ENCODE data around the gene CAMK1D.
"Not testable (repeated sequence)": the region's sequence is repeated elsewhere in the genome, so short reads cannot be mapped to it uniquely, and the experiment has no call there.

The CAMK1D gene

DNA sequence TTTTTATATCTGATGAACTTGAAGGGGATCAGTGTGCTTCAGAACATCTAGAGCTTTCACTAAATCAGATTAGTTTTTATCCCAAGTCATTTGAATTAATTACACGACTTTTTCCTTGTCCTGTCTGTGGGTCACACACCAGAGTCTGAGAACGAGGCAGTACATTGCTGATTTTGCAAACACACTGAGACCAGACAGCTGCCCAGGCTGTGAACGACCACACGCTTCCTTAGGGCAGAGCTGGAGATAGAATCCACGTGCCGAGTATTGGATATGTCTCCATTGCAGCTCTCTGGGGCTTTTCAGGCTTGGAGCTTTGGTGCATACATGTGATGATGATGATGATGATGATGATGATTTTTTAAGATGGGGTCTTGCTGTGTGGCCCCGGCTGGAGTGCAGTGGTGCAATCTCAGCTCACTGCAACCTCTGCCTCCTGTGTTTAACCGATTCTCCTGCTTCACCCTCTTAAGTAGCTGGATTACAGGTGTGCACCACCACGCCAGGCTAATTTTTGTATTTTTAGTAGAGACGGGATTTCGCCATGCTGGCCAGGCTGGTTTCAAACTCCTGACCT, 81.1 kb downstream of the CAMK1D start:
- no peak for DNase-seq (ENCODE audit: low spot score)

DNA sequence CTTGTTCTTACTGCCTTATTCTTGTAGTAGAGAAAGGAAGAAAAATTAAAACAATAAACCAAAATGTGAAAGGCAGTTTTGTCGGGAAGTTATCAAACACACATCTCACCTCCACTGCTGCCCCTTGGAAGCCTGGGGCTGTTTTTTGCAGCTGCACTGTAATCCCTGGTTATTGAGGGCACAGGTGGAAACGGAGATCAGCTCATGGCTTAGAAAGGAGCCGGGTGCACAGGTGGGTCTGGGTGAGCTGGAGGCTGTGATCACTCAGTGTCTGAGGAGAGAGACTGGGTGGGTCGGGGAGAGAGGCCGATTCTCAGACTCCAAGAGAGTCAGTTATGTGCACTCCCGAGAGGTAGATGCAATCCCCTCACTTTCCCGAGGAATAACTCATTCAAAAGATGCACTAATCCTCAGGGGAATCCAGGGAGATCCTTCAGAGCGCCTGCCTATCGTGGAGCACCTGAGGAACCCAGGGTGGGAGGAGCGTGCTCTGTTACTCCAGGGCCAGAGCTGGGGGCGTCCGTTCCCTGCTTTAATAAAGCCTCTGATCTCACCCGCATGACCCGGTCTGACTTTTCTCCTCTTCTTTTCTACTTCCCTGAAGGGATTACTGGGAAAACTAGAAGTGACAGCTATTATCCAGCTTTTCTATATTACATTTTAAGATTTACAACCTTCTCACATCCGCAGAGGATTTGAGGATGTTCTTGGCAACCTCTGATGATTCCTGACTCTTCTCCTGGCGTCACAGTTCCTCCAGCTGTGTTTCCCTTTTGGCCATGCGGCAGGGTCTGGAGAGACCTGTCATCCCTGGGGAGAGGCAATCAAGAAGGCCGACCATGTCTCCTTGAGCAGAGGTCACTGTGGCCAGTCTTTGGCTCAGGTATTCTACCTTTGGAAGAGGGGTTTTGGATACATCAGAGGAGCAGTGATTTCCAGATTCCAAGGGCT, 82.1 kb downstream of the CAMK1D start:
- no peak for DNase-seq (ENCODE audit: low spot score)

DNA sequence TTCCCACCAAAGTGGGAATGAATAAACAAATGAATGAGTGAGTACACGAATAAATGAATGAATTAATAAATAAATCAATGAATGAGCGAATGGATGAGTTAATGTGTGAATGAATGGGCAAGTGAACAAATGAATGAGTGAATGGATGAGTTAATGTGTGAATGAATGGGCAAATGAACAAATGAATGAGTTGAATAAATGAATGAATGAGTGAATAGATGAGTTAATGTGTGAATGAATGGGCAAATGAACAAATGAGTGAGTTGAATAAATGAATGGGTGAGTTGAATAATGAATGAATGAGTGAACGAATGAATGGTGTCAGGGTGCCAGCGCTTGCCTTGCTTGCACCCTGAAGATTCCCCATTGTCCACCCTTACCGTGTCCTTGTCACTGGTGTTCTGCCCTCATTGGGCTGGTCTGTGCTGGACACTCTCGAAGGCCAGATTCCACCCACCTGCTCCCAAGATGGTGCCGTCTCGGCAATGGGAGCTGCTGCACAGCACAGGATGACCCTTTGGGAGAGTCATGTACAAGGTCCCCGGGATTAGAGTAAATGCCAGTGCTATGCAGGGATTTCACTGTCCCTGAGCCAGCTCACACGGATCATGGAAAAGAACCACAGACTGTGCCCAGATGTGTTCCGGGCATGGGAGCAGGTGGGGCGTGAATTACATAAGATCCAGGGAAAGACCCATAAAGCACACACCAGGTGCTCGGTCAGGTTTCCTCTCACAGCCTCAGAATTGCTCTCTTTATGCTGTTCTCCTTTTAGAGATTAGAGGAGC, 83.2 kb downstream of the CAMK1D start:
- DNase-seq (ENCODE audit: low spot score), result no peak

DNA sequence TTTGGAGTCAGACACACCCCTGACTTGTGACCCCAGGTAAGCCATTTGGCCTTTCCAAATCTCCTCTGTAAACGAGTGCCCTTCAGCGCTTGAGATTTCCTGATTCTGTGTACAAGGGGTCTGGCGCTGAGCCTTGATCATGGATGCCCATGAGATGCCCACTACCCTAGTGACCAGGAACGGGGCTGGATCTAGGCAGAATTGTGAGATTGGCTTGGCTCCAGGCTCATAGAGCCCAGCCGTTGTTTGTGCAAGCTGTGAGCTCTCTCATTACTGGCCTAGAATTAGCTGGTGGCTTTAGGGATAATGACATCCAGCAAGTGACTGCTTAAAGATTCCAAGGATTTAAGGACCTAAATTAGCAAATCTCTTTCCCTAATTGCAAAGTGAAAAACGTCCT, 84.9 kb downstream of the CAMK1D start:
- peak; percentile 52 for DNase-seq (ENCODE audit: low spot score)

DNA sequence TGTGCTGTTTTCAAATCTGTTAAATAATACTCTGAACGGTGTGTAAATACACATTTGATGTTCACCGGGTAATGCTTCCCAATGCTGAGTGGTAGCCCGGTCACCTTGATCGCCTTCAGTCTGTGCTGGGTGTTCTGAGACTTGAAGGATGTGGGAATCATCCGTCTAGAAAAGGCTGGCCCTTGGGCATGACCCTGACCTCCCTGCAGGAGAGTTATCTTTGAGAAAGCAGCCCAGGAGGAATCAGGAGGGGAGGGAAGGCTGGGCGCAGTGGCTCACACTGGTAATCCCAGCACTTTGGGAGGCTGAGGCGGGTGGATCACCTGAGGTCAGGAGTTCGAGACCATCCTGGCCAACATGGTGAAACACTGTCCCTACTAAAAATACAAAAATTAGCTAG, 85.3 kb downstream of the CAMK1D start:
- DNase-seq (ENCODE audit: low spot score), result not testable (repeated sequence)

DNA sequence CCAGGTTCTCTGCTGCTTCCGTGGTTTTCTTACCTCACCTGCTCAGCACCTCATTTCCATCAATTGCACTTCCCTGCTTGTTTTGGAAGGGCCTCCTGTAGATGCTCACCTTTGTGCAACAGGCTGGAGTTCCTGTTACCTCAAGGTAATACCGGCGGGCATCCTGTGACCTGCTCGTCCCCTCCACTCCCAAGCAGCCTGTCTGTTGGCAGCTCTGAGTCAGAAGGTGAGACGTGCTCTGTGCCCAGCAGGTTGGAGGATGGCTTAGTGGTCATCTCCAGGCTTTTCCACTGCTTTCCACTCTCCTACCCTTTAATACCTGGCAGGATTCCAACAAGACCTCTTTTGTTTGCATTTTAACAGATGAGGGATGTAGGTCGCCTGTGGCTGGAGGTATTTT, 86.0 kb downstream of the CAMK1D start:
- no peak for DNase-seq (ENCODE audit: low spot score)

DNA sequence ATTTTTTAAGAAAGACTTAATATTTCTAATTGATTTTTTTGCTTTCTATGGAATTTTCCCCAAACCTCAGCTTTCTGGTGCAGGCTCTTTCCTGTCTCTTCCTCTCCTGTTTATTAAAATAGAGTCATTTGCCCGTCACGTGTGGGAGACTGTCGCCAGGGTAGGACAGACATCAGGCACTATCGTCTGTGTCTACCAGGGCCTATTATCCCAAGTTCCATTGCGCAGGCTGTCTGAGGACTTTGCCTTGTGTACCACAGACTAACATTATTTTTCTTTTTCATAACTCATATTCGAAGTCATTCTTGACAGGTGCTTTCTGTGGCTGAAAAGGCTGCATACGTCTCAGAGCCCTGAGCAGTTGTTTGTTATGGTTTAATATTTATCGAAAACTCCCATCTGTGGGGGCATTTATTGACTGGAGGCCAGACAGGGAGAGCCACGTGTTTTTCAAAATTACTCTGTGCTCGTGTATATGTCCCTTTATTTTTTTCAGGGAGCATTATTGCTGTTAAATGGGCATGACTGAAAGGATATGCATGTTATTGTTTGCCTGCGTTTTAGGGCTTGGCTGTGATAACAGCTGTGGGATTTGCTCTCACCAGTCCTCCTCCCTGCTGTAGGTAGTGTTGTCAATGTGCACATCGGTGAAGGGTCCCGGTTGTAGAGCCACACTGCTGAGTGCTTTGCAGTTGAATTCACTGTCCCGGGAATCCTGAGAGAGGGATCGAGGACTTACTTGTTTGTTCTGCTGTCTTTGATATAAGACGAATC, 89.8 kb downstream of the CAMK1D start:
- no peak for DNase-seq (ENCODE audit: low spot score)

DNA sequence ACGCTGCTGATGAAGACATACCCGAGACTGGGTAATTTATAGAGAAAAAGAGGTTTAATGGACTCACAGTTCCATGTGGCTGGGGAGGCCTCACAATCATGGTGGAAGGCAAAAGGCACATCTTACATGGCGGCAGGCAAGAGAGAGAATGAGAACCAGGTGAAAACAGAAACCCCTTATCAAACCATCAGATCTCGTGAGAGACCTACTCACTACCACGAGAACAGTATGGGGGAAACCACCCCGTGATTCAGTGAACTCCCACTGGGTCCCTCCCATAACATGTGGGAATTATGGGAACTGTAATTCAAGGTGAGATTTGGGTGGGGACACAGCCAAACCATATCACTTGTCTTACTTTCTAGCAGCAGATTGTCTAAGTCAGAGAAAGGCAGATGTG, 90.4 kb downstream of the CAMK1D start:
- DNase-seq (ENCODE audit: low spot score), result not testable (repeated sequence)

DNA sequence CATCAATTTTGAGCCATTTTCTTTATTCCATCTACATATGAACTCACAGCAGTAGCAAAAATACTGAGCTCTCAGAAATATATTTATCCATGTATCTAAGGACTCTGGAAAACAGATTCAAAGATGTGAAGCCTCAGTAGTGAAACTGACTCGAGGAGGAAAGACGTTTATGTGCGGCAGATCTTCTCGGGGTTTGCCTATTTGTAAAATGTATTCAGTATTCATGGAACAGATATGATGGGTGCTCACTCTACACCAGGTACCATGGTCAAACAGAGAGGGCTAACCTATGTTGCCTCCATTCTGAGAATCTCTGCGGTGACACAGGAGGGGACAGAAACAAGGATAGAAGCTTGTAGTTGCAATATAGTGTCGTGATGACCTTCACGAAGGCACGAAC, 93.7 kb downstream of the CAMK1D start:
- no peak for DNase-seq (ENCODE audit: low spot score)

DNA sequence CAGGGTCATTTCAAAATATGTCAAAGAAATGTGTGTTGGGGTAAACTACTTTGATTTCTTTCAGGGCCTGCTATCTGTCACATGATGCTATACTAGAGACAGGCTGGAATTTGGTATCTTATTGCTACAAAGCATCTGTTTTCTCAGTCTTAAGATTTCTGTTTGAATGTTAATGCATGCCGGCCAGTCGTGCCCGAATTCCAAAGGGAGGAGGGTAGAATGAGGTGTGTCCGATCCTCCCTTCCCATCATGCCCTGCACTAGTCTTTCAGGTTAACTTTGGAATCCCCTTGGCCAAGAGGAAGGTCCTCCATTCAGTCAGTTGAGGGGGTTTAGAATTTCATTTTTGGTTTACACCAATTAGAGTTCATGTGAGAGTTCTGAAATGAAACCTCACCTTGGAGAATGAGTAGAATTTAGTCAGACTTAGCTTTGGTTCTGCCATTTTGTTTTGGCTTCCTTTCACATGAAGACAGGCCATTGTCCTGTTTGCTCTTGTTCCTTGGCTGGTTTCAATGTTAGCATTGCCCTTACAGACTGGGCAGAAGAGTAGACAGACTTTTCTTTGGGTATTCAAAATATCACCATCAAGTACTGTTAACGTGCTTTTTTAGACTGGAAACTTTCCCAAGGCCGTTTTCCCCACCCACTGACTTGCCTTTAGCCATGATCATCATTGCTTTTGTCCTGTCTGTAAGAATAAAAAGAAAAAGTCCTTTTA, 95.8 kb downstream of the CAMK1D start:
- DNase-seq (ENCODE audit: low spot score), result no peak

DNA sequence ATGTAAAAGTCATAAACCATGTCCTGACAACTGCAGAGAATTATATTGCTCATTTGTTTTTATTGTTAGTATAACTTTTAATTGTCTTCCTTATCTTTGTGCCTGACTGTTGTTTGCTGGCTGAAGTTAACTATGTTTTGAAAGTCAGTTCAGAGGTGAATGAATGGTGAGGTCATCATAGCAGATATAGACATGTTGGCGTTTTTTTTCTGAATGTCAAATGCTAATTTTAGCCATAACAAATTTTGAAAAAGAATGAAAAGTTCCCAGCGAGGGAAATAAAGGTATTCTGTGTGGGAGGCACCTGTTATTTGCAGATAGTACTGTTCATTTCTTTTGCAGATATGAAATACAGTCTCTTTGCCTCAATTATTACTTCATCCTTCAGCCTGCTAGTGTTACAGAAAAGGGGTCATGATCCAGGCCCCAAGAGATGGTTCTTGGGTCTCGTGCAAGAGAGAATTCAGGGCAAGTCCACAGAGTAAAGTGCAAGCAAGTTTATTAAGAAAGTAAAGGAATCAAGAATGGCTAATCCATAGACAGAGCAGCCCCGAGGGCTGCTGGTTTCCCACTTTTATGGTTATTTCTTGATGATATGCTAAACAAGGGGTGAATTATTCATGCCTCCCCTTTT, 96.5 kb downstream of the CAMK1D start:
- no peak for DNase-seq (ENCODE audit: low spot score)

DNA sequence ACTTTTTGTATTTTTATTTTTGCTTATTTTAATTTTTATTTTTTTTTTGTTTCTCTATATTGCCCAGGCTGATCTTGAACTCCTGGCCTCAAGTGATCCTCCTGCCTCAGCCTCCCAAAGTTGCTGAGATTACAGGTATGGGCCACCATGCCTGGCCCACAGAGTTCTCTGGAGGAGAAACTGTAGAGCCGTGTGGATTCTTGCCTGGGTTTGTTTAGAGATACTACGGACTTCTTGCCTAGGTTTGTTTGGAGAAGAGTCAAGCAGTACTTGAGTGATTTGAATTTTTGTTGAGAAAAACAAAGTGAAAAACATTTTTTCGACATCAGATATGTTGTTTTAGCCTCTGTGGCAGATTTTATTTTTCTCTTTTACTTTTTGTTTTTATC, 99.0 kb downstream of the CAMK1D start:
- no peak for DNase-seq (ENCODE audit: low spot score)

DNA sequence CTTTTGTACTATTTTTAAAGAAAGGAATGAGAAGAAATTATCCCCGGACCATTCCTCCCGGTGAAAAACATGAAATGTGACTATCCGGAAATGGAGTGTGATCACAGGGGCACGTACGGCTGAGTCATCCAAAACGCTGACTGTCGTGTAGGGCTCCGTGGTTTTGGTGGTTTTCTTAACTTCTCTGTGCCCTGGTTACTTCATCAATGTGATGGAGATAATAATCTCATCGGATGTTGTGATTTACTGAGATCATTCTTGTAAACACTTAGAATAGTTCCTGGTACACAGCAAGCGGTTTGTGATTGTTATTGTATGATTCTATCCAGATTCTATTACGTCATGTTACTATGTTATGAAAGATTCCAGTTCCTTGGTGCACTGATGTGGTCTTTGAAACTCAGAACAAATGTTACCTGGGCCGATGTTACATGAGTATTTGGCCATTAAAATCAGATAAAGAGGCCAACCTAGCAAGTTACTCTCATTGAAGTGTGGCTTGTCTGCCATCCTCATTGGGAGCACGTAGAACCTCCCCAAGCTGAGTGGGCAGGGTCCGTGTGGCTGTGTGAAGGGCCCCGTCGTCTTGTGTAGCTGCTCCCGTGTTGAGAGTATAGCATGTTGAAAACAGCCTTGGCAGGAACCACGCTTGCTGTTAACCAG, 99.5 kb downstream of the CAMK1D start:
- DNase-seq (ENCODE audit: low spot score), result no peak

DNA sequence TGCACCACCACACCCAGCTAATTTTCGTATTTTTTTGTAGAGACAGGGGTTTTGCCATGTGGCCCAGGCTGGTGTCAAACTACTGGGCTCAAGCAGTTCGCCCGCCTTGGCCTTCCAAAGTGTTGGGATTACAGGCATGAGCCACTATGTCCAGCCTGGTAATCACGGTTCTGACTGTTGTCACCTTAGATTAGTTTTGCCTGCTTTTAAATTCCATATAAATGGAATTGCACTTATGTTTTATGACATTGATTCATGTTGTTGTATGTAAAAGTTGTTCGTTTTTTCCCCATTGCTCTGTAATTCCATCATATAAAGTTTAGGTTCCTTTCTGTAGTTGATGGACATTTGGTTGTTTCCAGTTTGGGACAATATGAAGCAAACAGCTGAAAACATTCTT, 106.0 kb downstream of the CAMK1D start:
- no peak for DNase-seq (ENCODE audit: low spot score)

DNA sequence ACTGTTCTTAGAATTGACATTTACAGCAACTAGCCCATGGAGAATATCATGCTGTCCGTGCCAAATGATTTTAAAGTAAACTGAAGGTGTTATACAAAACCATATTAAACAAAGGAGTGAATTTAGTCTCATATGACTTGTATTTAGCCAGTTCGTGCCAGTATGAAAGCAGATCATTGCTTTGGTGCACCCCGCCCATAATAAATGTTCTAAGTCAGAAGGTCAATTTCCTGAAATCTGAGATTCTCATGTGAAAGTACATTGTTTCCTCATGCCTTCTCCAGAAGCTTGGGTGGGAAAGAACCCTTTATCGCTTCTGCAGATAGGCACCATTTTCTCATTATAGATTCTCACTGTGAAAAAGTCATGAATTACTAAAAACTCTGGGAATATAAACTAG, 106.4 kb downstream of the CAMK1D start:
- no peak for DNase-seq (ENCODE audit: low spot score)

DNA sequence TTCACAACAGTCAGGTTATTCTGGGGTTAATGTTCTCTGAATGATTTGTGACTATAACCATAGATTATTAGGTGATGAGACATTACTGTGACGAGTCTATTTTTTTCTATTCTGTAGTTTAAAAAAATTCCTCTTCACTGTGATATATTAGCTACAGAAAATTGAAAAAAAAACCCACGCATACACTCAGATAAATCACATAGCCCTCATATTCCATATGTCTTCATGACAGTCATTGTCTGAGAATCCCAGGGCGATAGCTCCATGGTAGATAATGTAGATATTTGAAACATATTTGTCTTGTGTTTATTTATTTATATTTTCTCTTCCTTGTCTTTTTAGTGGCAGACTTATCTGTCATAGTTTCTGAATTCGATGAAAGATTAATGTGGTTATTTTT, 110.0 kb downstream of the CAMK1D start:
- DNase-seq (ENCODE audit: low spot score), result no peak

DNA sequence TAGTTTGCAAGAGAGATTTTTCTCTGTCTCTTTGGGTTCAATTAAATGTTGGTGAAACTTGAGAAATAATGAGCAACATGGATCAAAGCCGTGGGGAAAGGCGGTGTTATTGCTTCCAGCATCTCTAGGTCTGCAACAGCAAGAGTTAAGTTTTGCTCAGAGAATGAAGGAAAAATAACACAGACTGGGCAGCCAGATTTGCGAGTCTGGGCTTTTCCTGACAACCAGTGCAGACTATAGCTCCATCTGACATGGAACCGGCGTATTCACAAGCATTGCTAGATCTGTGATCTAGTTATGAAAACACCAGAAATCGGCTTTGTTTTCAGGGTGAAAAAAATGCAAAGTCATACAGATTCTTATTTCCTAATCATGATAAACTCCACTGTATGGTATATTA, 110.4 kb downstream of the CAMK1D start:
- DNase-seq (ENCODE audit: low spot score), result no peak

DNA sequence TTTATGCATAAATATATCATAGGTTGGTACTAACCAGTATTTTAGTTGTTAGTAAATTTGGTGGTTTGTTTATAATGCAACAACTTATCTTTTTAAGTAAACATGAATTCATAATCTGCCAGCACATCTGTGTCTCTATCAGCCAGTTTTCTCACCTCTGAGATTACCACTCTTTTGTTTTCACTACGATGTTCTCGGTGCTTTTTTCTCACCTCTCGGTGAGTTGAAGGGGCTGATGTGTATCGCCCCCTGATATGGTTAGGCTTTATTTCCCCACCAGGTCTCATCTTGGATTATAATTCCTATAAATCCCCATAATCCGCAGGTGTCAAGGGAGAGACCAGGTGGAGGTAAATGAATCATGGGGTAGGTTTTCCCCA, 114.1 kb downstream of the CAMK1D start:
- no peak for DNase-seq (ENCODE audit: low spot score)

DNA sequence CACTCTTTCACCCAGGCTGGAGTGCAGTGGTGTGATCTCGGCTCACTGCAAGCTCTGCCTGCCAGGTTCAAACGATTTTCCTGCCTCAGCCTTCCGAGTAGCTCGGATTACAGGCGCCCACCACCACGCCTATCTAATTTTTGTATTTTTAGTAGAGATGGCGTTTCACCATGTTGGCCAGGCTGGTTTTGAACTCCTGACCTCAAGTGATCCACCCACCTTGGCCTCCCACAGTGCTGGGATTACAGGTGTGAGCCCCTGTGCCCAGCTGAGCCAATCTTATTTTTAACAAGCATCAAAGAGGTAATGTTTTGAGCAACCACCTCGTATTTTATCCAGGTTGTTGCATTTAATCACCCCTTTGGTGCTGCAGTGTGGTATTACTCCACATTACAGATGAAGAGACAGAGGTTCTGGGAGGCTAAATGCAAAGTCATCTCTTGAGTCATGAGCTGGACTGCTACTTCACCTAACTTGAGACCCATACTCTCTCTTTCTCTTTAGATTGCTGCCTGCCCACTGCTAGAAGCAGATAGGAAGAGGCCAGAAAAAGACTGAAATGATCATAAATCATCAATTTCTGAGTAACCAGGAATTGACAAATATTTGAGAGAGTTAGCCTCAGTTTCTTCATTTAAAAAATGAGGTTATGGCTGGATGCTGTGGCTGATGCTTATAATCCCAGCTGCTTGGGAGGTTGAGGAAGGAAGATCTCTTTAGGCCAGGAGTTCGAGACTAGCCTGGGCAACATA, 116.2 kb downstream of the CAMK1D start:
- DNase-seq (ENCODE audit: low spot score), result no peak

All from D341Med (cell line).